Measurements from ENCODE around the gene FBXO10.

DNA sequence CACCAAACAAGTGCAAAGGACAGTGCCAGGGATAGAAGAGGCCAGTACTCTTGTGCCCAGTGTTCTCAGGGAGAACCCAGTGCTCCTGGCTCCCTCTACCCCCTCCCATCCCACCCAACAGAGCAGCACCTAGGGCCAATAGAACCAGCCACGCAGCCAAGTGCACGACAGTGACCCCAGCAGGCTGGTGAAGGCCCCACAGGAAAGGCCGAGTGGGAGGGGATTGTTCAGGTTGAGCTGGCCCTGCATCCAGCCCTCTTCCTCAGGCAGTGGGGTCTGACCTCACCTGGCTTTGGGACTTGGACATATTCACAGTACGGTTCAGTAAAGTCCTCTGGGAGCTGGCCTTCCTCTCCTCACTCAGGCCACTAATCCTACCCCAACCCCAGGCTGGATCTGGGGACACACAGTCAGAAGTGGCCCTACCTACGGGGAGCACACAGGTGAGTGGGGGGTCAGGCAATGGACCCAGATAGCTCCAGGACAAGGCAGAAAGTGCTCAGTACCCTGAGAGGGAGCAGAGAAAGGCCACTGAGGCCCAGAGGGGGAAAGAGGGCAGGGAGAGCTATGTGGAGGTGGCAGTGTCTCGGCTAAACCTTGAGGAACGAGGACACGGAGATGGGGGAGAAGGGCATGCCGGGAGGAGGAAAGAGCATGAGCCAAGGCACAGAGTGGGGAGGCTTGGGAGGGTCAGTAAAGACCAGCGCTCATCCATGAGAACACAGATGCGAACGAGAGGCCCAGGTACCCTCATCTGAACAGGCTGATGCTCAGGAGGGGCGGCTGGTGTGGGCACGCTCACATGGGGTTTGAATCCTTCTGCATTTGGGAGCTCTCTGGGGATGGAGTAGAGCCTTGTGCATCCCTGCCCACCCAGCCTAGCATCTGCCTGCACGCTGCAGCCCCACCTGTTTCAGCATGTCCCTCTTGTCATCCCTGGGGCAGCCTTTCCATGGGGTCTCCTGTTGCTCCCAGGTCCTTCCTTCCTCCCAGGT, 64.9 kb downstream of the FBXO10 start:
- no peak for TF ChIP-seq ZNF263 (CRISPR knock-in tag; IDR thresholded peaks at IDR 0.05; ENCODE audit: low read depth)
- TF ChIP-seq SP1 (CRISPR knock-in tag; conservative IDR thresholded peaks at IDR 0.05) = no peak
- TF ChIP-seq, protein P1, sequence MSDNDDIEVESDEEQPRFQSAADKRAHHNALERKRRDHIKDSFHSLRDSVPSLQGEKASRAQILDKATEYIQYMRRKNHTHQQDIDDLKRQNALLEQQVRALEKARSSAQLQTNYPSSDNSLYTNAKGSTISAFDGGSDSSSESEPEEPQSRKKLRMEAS (CRISPR knock-in tag; IDR thresholded peaks at IDR 0.05) = no peak

Measured in WTC11 (cell line).